ENCODE measurements around the gene DUS4L. TPM values are rescaled to one million over a fixed set of nuclear protein-coding genes. Genes with fewer than 3 reads are reported as not detected.

DUS4L gene
- total and polyA plus RNA-seq, 7 donors: 3.2 to 10.3 (median 5.4) TPM

DNA sequence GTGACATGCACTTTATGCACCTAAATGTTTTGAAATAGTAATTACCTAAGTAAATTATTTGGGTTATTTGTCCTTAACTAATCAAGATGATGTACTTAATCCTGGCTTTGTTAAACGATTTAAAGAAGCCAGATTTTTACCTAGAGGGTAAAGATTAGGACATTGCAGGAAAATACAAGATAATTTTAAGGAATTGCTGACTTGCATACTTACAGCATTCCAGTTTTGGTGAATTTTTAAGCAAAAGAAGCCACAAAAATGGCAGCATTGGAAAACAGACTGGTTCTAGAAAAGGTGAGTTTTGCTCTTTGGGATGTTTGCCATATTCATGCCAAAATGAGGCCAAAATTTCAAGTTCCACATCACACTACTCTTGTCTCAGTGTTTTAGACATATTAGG is 49.7 kb downstream of the DUS4L start:
- TF ChIP-seq, protein P1, sequence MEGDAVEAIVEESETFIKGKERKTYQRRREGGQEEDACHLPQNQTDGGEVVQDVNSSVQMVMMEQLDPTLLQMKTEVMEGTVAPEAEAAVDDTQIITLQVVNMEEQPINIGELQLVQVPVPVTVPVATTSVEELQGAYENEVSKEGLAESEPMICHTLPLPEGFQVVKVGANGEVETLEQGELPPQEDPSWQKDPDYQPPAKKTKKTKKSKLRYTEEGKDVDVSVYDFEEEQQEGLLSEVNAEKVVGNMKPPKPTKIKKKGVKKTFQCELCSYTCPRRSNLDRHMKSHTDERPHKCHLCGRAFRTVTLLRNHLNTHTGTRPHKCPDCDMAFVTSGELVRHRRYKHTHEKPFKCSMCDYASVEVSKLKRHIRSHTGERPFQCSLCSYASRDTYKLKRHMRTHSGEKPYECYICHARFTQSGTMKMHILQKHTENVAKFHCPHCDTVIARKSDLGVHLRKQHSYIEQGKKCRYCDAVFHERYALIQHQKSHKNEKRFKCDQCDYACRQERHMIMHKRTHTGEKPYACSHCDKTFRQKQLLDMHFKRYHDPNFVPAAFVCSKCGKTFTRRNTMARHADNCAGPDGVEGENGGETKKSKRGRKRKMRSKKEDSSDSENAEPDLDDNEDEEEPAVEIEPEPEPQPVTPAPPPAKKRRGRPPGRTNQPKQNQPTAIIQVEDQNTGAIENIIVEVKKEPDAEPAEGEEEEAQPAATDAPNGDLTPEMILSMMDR (IDR thresholded peaks at IDR 0.05): no peak
- TF ChIP-seq EP300 (IDR thresholded peaks at IDR 0.05) (no peak), POLR2AphosphoS5 (IDR thresholded peaks at IDR 0.05) (no peak), POLR2A (IDR thresholded peaks at IDR 0.05) (no peak)
- Histone ChIP-seq H3K36me3 (peaks cover 5 to 50% (median 13%) of the 10 kb centered on the region in 4 donors), H3K27me3 (no peaks in the 10 kb centered on the region), H3K4me3 (no peak overlapping the region), H3K9me3 (no peaks in the 10 kb centered on the region), H3K27ac (no peak overlapping the region), H3K4me1 (peaks cover 0 to 10% (median 5%) of the 10 kb centered on the region in 4 donors)
- intact Hi-C loops (cut with DNase I): no loop called here
- WGBS, 2 donors: 91 to 94% methylated on average over 1 of the region's 1 CpG
- no peak for DNase-seq

DNA sequence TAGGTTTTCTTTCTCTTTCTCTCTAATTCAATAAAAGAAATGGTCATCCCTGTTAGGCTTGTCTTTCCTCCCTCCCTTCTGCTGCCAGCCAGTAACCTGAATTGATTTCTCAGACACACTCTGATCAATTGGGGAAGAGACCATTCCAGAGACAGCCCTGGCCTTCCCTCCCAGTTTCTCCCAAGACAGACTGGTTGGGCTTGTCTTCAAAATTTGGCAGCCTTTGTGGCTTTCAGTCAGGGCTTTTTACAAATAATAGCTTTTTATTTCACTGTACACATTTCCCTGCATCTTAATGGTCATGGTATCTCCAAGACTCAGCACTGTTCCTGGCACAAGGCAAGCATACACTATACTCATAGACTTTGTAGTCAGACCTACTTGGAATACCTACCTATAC is 50.2 kb downstream of the DUS4L start:
- Histone ChIP-seq H3K27ac (no peak overlapping the region), H3K4me3 (no peak overlapping the region), H3K9me3 (no peaks in the 10 kb centered on the region), H3K36me3 (peaks cover 5 to 52% (median 13%) of the 10 kb centered on the region in 4 donors), H3K4me1 (peaks cover 0 to 10% (median 5%) of the 10 kb centered on the region in 4 donors), H3K27me3 (no peaks in the 10 kb centered on the region)
- intact Hi-C loops (cut with DNase I): no loop called here
- TF ChIP-seq, protein P1 (IDR thresholded peaks at IDR 0.05): no peak
- no peak for TF ChIP-seq EP300 (IDR thresholded peaks at IDR 0.05)
- TF ChIP-seq POLR2A (IDR thresholded peaks at IDR 0.05): no peak
- TF ChIP-seq POLR2AphosphoS5 (IDR thresholded peaks at IDR 0.05): no peak
- DNase-seq: no peak

DNA sequence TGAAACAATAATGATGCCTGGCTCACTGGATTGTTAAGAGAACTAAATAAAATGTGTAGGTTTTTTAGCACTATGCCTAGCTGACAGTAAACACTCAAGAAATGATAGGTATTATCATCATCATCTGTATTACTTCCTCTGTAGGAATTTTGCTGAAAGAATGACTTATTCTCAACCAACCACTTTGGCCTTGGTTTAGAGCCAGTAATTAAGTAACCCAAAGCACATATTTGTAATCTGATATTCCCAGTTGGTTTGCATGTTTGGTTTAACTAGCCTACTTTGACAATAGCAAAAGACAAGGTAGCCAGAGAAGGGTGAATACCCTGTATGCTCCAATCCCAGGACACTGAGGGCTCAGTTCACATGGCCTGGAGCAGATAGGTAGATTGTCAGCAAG is 50.7 kb downstream of the DUS4L start:
- H3K4me3 ChIP-seq: no peak overlapping the region
- TF ChIP-seq, protein P1 (IDR thresholded peaks at IDR 0.05): no peak
- TF ChIP-seq POLR2AphosphoS5 (IDR thresholded peaks at IDR 0.05) (no peak), EP300 (IDR thresholded peaks at IDR 0.05) (no peak), POLR2A (IDR thresholded peaks at IDR 0.05) (no peak)
- no peaks in the 10 kb centered on the region for H3K9me3 ChIP-seq
- peaks cover 5 to 52% (median 13%) of the 10 kb centered on the region in 4 donors for H3K36me3 ChIP-seq
- DNase-seq: no peak
- intact Hi-C loops (cut with DNase I): no loop called here
- no peaks in the 10 kb centered on the region for H3K27me3 ChIP-seq
- H3K4me1 ChIP-seq: peaks cover 0 to 10% (median 5%) of the 10 kb centered on the region in 4 donors
- H3K27ac ChIP-seq: no peak overlapping the region

DNA sequence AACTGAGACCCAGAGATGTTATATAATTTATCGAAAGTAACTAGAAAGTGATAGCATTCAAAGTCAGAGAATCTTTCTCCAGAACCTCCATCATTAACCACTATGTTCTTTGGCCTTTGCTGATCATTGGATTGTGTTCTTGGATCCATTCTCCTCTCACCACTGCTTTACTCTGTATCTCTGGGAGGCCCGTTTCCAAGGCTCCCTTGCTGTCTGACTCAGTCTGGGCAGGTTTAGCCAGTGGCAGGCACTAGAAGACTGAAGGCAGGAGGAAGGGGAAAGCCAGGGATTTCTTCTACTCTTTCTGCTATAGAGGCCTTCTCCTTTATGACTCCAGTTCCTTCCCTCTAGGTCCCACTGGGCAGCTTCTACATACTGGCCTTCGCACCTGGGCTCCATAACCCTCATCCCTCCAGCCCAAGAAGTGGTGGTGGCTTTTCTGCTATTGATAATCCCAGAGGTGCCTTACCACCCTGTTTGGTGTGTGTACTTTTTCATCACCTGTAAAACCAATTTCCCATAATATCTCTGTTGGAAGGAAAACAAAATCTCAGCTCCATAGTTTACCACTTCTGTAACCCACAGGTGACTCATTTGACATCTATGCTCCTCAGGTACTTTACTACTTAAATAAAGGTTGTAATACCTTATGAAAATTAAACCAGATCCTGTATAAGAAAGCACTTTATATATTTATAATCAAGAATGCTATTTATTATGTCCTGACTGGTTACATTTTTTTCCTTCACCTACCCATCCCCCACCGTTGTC is 52.3 kb downstream of the DUS4L start:
- 97 to 98% methylated on average over 4 of the region's 4 CpGs for WGBS, 2 donors
- H3K36me3 ChIP-seq: peaks cover 5 to 57% (median 13%) of the 10 kb centered on the region in 4 donors

More for the DNA sequence above, 52.3 kb downstream of the DUS4L start:
- Histone ChIP-seq H3K4me1 (no peaks in the 10 kb centered on the region), H3K4me3 (no peak overlapping the region), H3K27ac (no peak overlapping the region), H3K9me3 (no peaks in the 10 kb centered on the region), H3K27me3 (no peaks in the 10 kb centered on the region)
- no peak for DNase-seq
- TF ChIP-seq, protein P1 (IDR thresholded peaks at IDR 0.05): no peak
- no peak for TF ChIP-seq EP300 (IDR thresholded peaks at IDR 0.05)
- TF ChIP-seq POLR2A (IDR thresholded peaks at IDR 0.05): no peak
- TF ChIP-seq POLR2AphosphoS5 (IDR thresholded peaks at IDR 0.05): no peak
- intact Hi-C loops (cut with DNase I): no loop called here

Measured in sigmoid colon (tissue), 7 donors.